IMR-90 (cell line): ENCODE measurements around the gene CLEC17A. TPM values are rescaled to one million over a fixed set of nuclear protein-coding genes. Genes with fewer than 3 reads are reported as not detected.

Experiments
- ATAC-seq: fragments of 200-7000 bp; cut with Tn5 transposase; 2 replicates; pipeline ENCODE4 v1.9.1; 2020; ENCODE audit warnings: low read depth, mild to moderate bottlenecking, moderate library complexity
- BruUV-seq: library from RNA; stranded (reverse); fragments of 400-500 nt; replicated peaks from 2 replicates; lab custom pipeline; 2021; lab: Mats Ljungman, UMichigan
- CTCF ChIA-PET: fragments of 300-600 bp; formaldehyde crosslinking; extraction: SDS; loops from one replicate; lab custom pipeline; 2021; ENCODE audit warnings: antibody characterized with exemption; lab: Yijun Ruan, JAX
- POLR2A ChIA-PET: fragments of 300-600 bp; sonication (Branson Sonifier 250); formaldehyde crosslinking; loops from one replicate; lab custom pipeline; 2022; ENCODE audit warnings: antibody characterized with exemption; ENCODE audit not compliant: unreplicated experiment; lab: Charles Lee
- DNase-seq: peaks from one replicate; pipeline ENCODE4 v3.0.0; 2013
- H2AFZ ChIP-seq: replicated peaks from 2 replicates; pipeline ENCODE3; 2013; ENCODE audit warnings: low read length, mild to moderate bottlenecking; ENCODE audit not compliant: poor library complexity
- H2AK5ac ChIP-seq: 2 replicates; pipeline ENCODE4 v1.6.1; 2013; ENCODE audit warnings: low read depth, low read length, inconsistent platforms
- H2AK9ac ChIP-seq: replicated peaks from 2 replicates; pipeline ENCODE3; 2013; ENCODE audit warnings: mild to moderate bottlenecking, low read depth, low read length, moderate library complexity; ENCODE audit not compliant: poor library complexity
- H2BK120ac ChIP-seq: 2 replicates; pipeline ENCODE4 v1.6.1; 2013; ENCODE audit warnings: low read depth, low read length, inconsistent platforms
- H2BK15ac ChIP-seq: 3 replicates; pipeline ENCODE4 v1.6.1; 2013; ENCODE audit warnings: low read depth, low read length, inconsistent platforms
- H2BK20ac ChIP-seq: 2 replicates; pipeline ENCODE4 v1.6.1; 2013; ENCODE audit warnings: low read depth, mild to moderate bottlenecking, inconsistent platforms, low read length, moderate library complexity
- H2BK5ac ChIP-seq: 2 replicates; pipeline ENCODE4 v1.6.1; 2013; ENCODE audit warnings: mild to moderate bottlenecking, low read depth, low read length, inconsistent platforms; ENCODE audit not compliant: poor library complexity, severe bottlenecking
- H3K14ac ChIP-seq: replicated peaks from 2 replicates; pipeline ENCODE4 v1.6.1; 2013; ENCODE audit warnings: low read depth, low read length, inconsistent platforms
- H3K18ac ChIP-seq: 2 replicates; pipeline ENCODE4 v1.6.1; 2013; ENCODE audit warnings: low read depth, low read length, control low read depth
- H3K23ac ChIP-seq: 2 replicates; pipeline ENCODE4 v1.6.1; 2013; ENCODE audit warnings: low read depth, low read length, inconsistent platforms
- H3K27ac ChIP-seq: 2 replicates; pipeline ENCODE4 v1.5.1; 2013; ENCODE audit warnings: mild to moderate bottlenecking, control low read depth, low read length; ENCODE audit not compliant: insufficient read depth
- H3K27me3 ChIP-seq: 2 replicates; pipeline ENCODE4 v1.6.1; 2013; ENCODE audit warnings: low read length; ENCODE audit not compliant: control insufficient read depth, insufficient read depth
- H3K36me3 ChIP-seq: 2 replicates; pipeline ENCODE4 v1.6.1; 2013; ENCODE audit warnings: low read length, mixed read lengths; ENCODE audit not compliant: control insufficient read depth, insufficient read depth
- H3K4ac ChIP-seq: 2 replicates; pipeline ENCODE4 v1.6.1; 2013; ENCODE audit warnings: low read depth, low read length, inconsistent platforms
- H3K4me1 ChIP-seq: 2 replicates; pipeline ENCODE4 v1.6.1; 2013; ENCODE audit warnings: low read length, mixed read lengths; ENCODE audit not compliant: control insufficient read depth, insufficient read depth
- H3K4me2 ChIP-seq: 2 replicates; pipeline ENCODE4 v1.6.1; 2013; ENCODE audit warnings: low read depth, mild to moderate bottlenecking, control low read depth, low read length, moderate library complexity
- H3K4me3 ChIP-seq: 2 replicates; pipeline ENCODE4 v1.5.1; 2013; ENCODE audit warnings: low read depth, mild to moderate bottlenecking, control low read depth, low read length, moderate library complexity; ENCODE audit not compliant: insufficient read depth
- H3K56ac ChIP-seq: 2 replicates; pipeline ENCODE4 v1.6.1; 2013; ENCODE audit warnings: low read length, inconsistent platforms; ENCODE audit not compliant: insufficient read depth; ENCODE audit errors: extremely low read depth
- H3K79me1 ChIP-seq, 2 experiments: 2 replicates each; pipeline ENCODE4 v1.6.1; 2013; ENCODE audit warnings: low read length in 2 of 2, inconsistent platforms in 1 of 2, low read depth in 1 of 2
- H3K9ac ChIP-seq: 2 replicates; pipeline ENCODE4 v1.6.1; 2013; ENCODE audit warnings: low read depth, low read length, control low read depth
- H3K9me1 ChIP-seq: 2 replicates; pipeline ENCODE4 v1.6.1; 2013; ENCODE audit warnings: low read length, inconsistent platforms; ENCODE audit not compliant: insufficient read depth
- H3K9me3 ChIP-seq: 2 replicates; pipeline ENCODE4 v1.6.1; 2013; ENCODE audit warnings: low read length; ENCODE audit not compliant: control insufficient read depth, insufficient read depth
- H4K20me1 ChIP-seq: 2 replicates; pipeline ENCODE4 v1.6.1; 2013; ENCODE audit warnings: low read length, inconsistent platforms; ENCODE audit not compliant: insufficient read depth
- H4K5ac ChIP-seq: 2 replicates; pipeline ENCODE4 v1.6.1; 2013; ENCODE audit warnings: mild to moderate bottlenecking, low read depth, low read length, control low read depth
- H4K8ac ChIP-seq, 2 experiments: 2 replicates each; pipeline ENCODE4 v1.6.1; 2013; ENCODE audit warnings: low read depth in 2 of 2, low read length in 2 of 2, control low read depth in 1 of 2, inconsistent platforms in 1 of 2
- H4K91ac ChIP-seq: 2 replicates; pipeline ENCODE4 v1.6.1; 2013; ENCODE audit warnings: low read depth, low read length, inconsistent platforms; ENCODE audit not compliant: insufficient read depth
- CEBPB ChIP-seq: IDR thresholded peaks from 2 replicates; pipeline ENCODE4 v1.6.1; 2012; ENCODE audit warnings: low read depth, low read length, improper control_type of control experiment
- CHD1 ChIP-seq: IDR thresholded peaks from 2 replicates; pipeline ENCODE4 v1.6.1; 2012; ENCODE audit warnings: low read depth, low read length, improper control_type of control experiment
- CTCF ChIP-seq: conservative IDR thresholded peaks from 2 replicates; pipeline ENCODE4 v1.5.1; 2012; ENCODE audit warnings: mild to moderate bottlenecking, low read depth, low read length, improper control_type of control experiment
- ELK1 ChIP-seq: fragments of 150-350 bp; IDR thresholded peaks from 2 replicates; pipeline ENCODE4 v1.6.1; 2016; ENCODE audit warnings: low read depth, mild to moderate bottlenecking, low read length, moderate library complexity, borderline replicate concordance
- FOS ChIP-seq: fragments of 150-350 bp; IDR thresholded peaks from 2 replicates; pipeline ENCODE4 v1.6.1; 2016; ENCODE audit warnings: low read depth, low read length
- MAFK ChIP-seq: IDR thresholded peaks from 2 replicates; pipeline ENCODE4 v1.6.1; 2012; ENCODE audit warnings: low read depth, low read length, improper control_type of control experiment
- MAZ ChIP-seq: IDR thresholded peaks from 2 replicates; pipeline ENCODE4 v1.6.1; 2012; ENCODE audit warnings: low read depth, mild to moderate bottlenecking, low read length, improper control_type of control experiment, moderate library complexity, borderline replicate concordance
- MXI1 ChIP-seq: IDR thresholded peaks from 2 replicates; pipeline ENCODE4 v1.6.1; 2012; ENCODE audit warnings: low read depth, mild to moderate bottlenecking, low read length, moderate library complexity, borderline replicate concordance
- NFE2L2 ChIP-seq: fragments of 150-350 bp; IDR thresholded peaks from 2 replicates; pipeline ENCODE4 v1.6.1; 2016; ENCODE audit warnings: low read depth, mild to moderate bottlenecking, low read length
- RAD21 ChIP-seq: IDR thresholded peaks from 2 replicates; pipeline ENCODE4 v1.6.1; 2012; ENCODE audit warnings: low read length, improper control_type of control experiment
- RFX5 ChIP-seq: IDR thresholded peaks from 2 replicates; pipeline ENCODE4 v1.8.0; 2012; ENCODE audit warnings: low read depth, mild to moderate bottlenecking, low read length, moderate library complexity
- SMC3 ChIP-seq: fragments of 150-350 bp; IDR thresholded peaks from 2 replicates; pipeline ENCODE4 v1.6.1; 2016; ENCODE audit warnings: low read depth, mild to moderate bottlenecking, antibody characterized with exemption, low read length, moderate library complexity
- USF2 ChIP-seq: fragments of 150-350 bp; IDR thresholded peaks from 2 replicates; pipeline ENCODE4 v1.6.1; 2017; ENCODE audit warnings: mild to moderate bottlenecking, antibody characterized with exemption, low read length, low read depth
- WGBS, 2 experiments: methylation state at CpG; one replicate each; pipeline versions ENCODE4 v1.1.5 to v1.1.7; 2013; ENCODE audit warnings: missing lambda C conversion rate in 2 of 2; ENCODE audit not compliant: insufficient read length in 1 of 2; ENCODE audit errors: extremely low coverage in 2 of 2; 5-methylcytosine and 5-hydroxymethylcytosine counted together
- dilution Hi-C: fragments of 300-500 bp; cut with HindIII; formaldehyde crosslinking; loops from one replicate; pipeline ENCODE4 v1.14.3; 2018; ENCODE audit warnings: low sequenced_read_pairs; ENCODE audit not compliant: unreplicated experiment
- in situ Hi-C: fragments of 300-500 bp; cut with MboI; formaldehyde crosslinking; loops from 3 replicates; pipeline ENCODE4 v1.14.3; 2019; ENCODE audit warnings: low sequenced_read_pairs, inconsistent platforms, mixed read lengths
- intact Hi-C: fragments of 100-400 bp; cut with micrococcal nuclease; formaldehyde crosslinking; loops from 2 replicates; pipeline ENCODE4 v1.10.0; 2022
- polyA plus RNA-seq, 3 experiments: library from polyadenylated mRNA; depleted of rRNA; stranded (reverse); fragments of >200 nt; gene quantifications; 2 replicates each; pipeline ENCODE4 v1.2.3, GENCODE V29; 2012; ENCODE audit warnings: low replicate concordance in 1 of 3
- total RNA-seq: library from RNA; depleted of rRNA; stranded (reverse); fragments of >200 nt; gene quantifications from 2 replicates; pipeline ENCODE4 v1.2.3, GENCODE V29; 2012

CLEC17A gene
- total and polyA plus RNA-seq, 2 of the 4 experiments (the other 2 are of a cell fraction): 0.05 TPM; not detected in 1

- no peaks in the 10 kb centered on the region for H3K27me3 ChIP-seq
- H2BK20ac ChIP-seq: no peak overlapping the region
- no peak overlapping the region for H3K27ac ChIP-seq
- ChIA-PET POLR2A (no interaction called here), CTCF (no interaction called here)
- H4K8ac ChIP-seq: no peak overlapping the region
- H3K14ac ChIP-seq: no peak overlapping the region
- dilution Hi-C loops: no loop called here
- no peaks in the 10 kb centered on the region for H4K20me1 ChIP-seq
- H3K9me3 ChIP-seq: peaks cover 3% of the 10 kb centered on the region; the same call in 1 of the 2 replicates
- H3K4ac ChIP-seq: no peak overlapping the region
- WGBS, 2 experiments: 65% methylated on average over 2 of the region's 3 CpGs; no CpG with 5 or more reads in 1 of the 2 experiments
- ATAC-seq: no peak
- no peak overlapping the region for H4K91ac ChIP-seq
- no peaks in the 10 kb centered on the region for H3K4me1 ChIP-seq
- no peak overlapping the region for H4K5ac ChIP-seq
- H3K23ac ChIP-seq: no peak overlapping the region
- BruUV-seq: no TSS peak
- no peak overlapping the region for H2BK120ac ChIP-seq
- no peak overlapping the region for H2BK5ac ChIP-seq
- in situ Hi-C loops: no loop called here
- no peaks in the 10 kb centered on the region for H3K36me3 ChIP-seq
- no peak overlapping the region for H3K9ac ChIP-seq
- no peak overlapping the region for H3K4me2 ChIP-seq
- H3K79me1 ChIP-seq: no peaks in the 10 kb centered on the region
- H3K18ac ChIP-seq: no peak overlapping the region
- H2AK5ac ChIP-seq: no peak overlapping the region
- DNase-seq: no peak
- no peak overlapping the region for H3K56ac ChIP-seq
- TF ChIP-seq FOS (no peak), MAFK (no peak), CHD1 (no peak), CEBPB (no peak), RFX5 (no peak), RAD21 (no peak), CTCF (no peak), SMC3 (no peak), NFE2L2 (no peak), MXI1 (no peak), USF2 (no peak), MAZ (no peak), ELK1 (no peak)
- H2BK15ac ChIP-seq: no peak overlapping the region
- no peak overlapping the region for H2AK9ac ChIP-seq
- no peaks in the 10 kb centered on the region for H3K9me1 ChIP-seq
- intact Hi-C loops: no loop called here
- no peak overlapping the region for H3K4me3 ChIP-seq
- no peak overlapping the region for H2AFZ ChIP-seq
Measured at GRCh38 chr19:14616407-14616806, 33.5 kb downstream of the CLEC17A start.
